Measurements from ENCODE around the gene CDS2. TPM values are rescaled to one million over a fixed set of nuclear protein-coding genes. Genes with fewer than 3 reads are reported as not detected.

Gene CDS2
- total RNA-seq, 4 donors from 2014 or later, result 26.9 to 60.1 (median 30.3) TPM

DNA sequence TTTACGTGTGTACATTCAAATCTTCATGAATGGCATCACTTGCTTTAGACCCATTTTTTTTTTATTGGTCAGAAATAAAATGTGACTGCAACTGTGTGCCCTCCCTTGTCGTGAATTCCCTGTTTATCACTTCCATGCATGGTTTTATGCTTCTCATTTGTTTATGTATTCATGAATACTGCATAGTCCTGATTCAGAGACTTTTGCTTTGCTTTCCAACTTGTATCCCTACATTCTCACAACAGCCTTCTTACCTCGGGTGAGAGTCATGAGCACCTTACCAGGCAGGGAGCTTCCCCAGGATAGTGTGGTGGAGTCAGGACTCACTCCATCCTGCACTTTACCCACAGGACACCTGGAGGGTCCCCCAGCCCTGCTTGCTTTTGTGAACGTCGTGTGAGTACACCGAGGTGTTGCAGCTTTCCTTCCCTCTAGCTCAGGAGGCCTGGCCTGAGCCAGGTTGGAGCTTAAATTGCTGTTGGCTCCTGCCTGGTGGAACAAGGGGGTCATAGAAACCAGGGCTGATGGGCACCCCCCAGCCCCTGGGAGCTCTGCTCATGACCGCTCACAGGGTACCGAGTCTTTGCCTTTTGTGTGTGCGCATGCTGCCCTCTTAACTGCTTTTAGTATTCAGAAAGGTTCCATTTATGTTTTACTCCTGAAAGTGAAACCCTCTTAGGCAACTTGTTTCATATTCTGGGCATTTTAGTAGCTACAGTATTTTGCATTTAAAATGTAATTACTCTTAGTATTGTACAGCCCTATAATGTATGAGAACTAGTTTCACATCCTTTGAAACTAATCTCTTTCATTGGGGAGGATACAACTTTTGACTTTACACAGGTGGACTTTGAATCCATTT lies 66.0 kb downstream of the CDS2 start:
- H3K36me3 ChIP-seq, result peaks cover 0 to 22% (median 9%) of the 10 kb centered on the region in 4 donors
- no peak overlapping the region for H3K4me3 ChIP-seq
- TF ChIP-seq POLR2A (IDR thresholded peaks at IDR 0.05) (no peak), EP300 (IDR thresholded peaks at IDR 0.05; ENCODE audit: low read depth) (no peak), CTCF (IDR thresholded peaks at IDR 0.05) (no peak), POLR2AphosphoS5 (IDR thresholded peaks at IDR 0.05) (no peak)
- 45 to 60% methylated on average over 6 to 9 of the region's 9 CpGs for WGBS, 2 donors (ENCODE audit: low coverage in 1 of 2)
- no peak overlapping the region for H3K27ac ChIP-seq
- no peak for DNase-seq
- H3K27me3 ChIP-seq, result no peaks in the 10 kb centered on the region
- peaks cover 3 to 12% (median 6%) of the 10 kb centered on the region in 4 donors for H3K4me1 ChIP-seq
- H3K9me3 ChIP-seq, result no peaks in the 10 kb centered on the region
- in situ Hi-C loops (cut with MboI; ENCODE audit: low pct_ligation_motif_present in 1 of 4, low pct_unique_long_range_greater_than_20kb in 1 of 4, low sequenced_read_pairs in 3 of 4), result no loop called here
- intact Hi-C loops (cut with DNase I; ENCODE audit: low total_unique reads), result no loop called here

DNA sequence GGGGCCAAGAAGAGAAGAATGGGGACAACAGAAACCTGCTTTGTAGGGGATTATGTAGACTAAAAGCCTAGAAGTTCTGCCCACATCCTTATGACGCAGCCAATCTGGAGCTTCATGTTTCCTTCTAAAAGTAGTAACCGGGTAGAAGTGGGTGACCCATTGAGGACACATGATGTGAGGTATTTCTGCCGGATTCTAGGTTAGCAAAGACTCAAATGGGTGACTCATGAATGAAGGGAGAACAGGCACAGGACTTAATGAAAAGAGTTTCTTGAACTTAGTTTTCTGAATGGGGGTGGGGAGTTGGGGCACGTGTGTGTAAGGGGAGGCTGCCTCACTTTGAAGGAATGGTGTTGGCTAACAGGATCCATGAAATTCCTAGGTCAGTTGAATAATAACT lies 68.8 kb downstream of the CDS2 start:
- no peaks in the 10 kb centered on the region for H3K27me3 ChIP-seq
- in situ Hi-C loops (cut with MboI; ENCODE audit: low pct_ligation_motif_present in 1 of 4, low pct_unique_long_range_greater_than_20kb in 1 of 4, low sequenced_read_pairs in 3 of 4) (no loop called here), intact Hi-C loops (cut with DNase I; ENCODE audit: low total_unique reads) (loop anchor here (5.0 kb wide), 1 partner anchor 68 kb away; the partner anchor contains the start of gene CDS2)
- H3K4me1 ChIP-seq, result peaks cover 3 to 12% (median 6%) of the 10 kb centered on the region in 4 donors
- WGBS, 2 donors (ENCODE audit: low coverage in 1 of 2), result 76 to 82% methylated on average over 3 to 4 of the region's 4 CpGs
- H3K27ac ChIP-seq, result no peak overlapping the region
- no peak overlapping the region for H3K4me3 ChIP-seq
- H3K36me3 ChIP-seq, result peaks cover 0 to 3% (median 0%) of the 10 kb centered on the region in 4 donors
- DNase-seq, result no peak
- TF ChIP-seq POLR2AphosphoS5 (IDR thresholded peaks at IDR 0.05) (no peak), EP300 (IDR thresholded peaks at IDR 0.05; ENCODE audit: low read depth) (no peak), CTCF (IDR thresholded peaks at IDR 0.05) (no peak), POLR2A (IDR thresholded peaks at IDR 0.05) (no peak)
- no peaks in the 10 kb centered on the region for H3K9me3 ChIP-seq

GRCh38 chr20:5196149-5196548 lies 69.3 kb downstream of the CDS2 start:
- in situ Hi-C loops (cut with MboI; ENCODE audit: low pct_ligation_motif_present in 1 of 4, low pct_unique_long_range_greater_than_20kb in 1 of 4, low sequenced_read_pairs in 3 of 4), result no loop called here
- H3K4me1 ChIP-seq, result peaks cover 3 to 12% (median 6%) of the 10 kb centered on the region in 4 donors
- no peak for TF ChIP-seq CTCF (IDR thresholded peaks at IDR 0.05)
- no peak for TF ChIP-seq POLR2A (IDR thresholded peaks at IDR 0.05)
- TF ChIP-seq POLR2AphosphoS5 (IDR thresholded peaks at IDR 0.05), result no peak
- TF ChIP-seq EP300 (IDR thresholded peaks at IDR 0.05; ENCODE audit: low read depth), result no peak
- no peaks in the 10 kb centered on the region for H3K36me3 ChIP-seq
- no peak overlapping the region for H3K27ac ChIP-seq
- no peak overlapping the region for H3K4me3 ChIP-seq
- H3K9me3 ChIP-seq, result no peaks in the 10 kb centered on the region
- intact Hi-C loops (cut with DNase I; ENCODE audit: low total_unique reads), result loop anchor here (5.0 kb wide), 1 partner anchor 69 kb away; the partner anchor contains the start of gene CDS2
- DNase-seq, result no peak
- no peaks in the 10 kb centered on the region for H3K27me3 ChIP-seq
- WGBS, 2 donors (ENCODE audit: low coverage in 1 of 2), result 97% methylated on average over 4 of the region's 4 CpGs; no CpG with 5 or more reads in 1 of the 2 donors

- no peak for TF ChIP-seq POLR2A (IDR thresholded peaks at IDR 0.05)
- no peak for TF ChIP-seq POLR2AphosphoS5 (IDR thresholded peaks at IDR 0.05)
- no peak for TF ChIP-seq EP300 (IDR thresholded peaks at IDR 0.05; ENCODE audit: low read depth)
- no peak for TF ChIP-seq CTCF (IDR thresholded peaks at IDR 0.05)
- 77 to 96% methylated on average over 6 to 11 of the region's 11 CpGs for WGBS, 2 donors (ENCODE audit: low coverage in 1 of 2)
- H3K4me3 ChIP-seq, result no peak overlapping the region
- H3K9me3 ChIP-seq, result no peaks in the 10 kb centered on the region
- H3K27ac ChIP-seq, result no peak overlapping the region
- H3K4me1 ChIP-seq, result peaks cover 0 to 6% (median 0%) of the 10 kb centered on the region in 4 donors
- H3K36me3 ChIP-seq, result no peaks in the 10 kb centered on the region
- H3K27me3 ChIP-seq, result no peaks in the 10 kb centered on the region
- intact Hi-C loops (cut with DNase I; ENCODE audit: low total_unique reads), result loop anchor here (5.0 kb wide), 1 partner anchor 70 kb away; the partner anchor contains the start of gene CDS2
- no peak for DNase-seq
- in situ Hi-C loops (cut with MboI; ENCODE audit: low pct_ligation_motif_present in 1 of 4, low pct_unique_long_range_greater_than_20kb in 1 of 4, low sequenced_read_pairs in 3 of 4), result no loop called here
Observed at GRCh38 chr20:5197270-5197827, 70.5 kb downstream of the CDS2 start.
